GM10266 (cell line): ENCODE data around the gene NKX2-4.

ENCODE experiments used
- DNase-seq: peaks from one replicate; pipeline ENCODE4 v3.0.0; 2012; ENCODE audit errors: extremely low spot score
- TF ChIP-seq, protein P1 (sequence below): IDR thresholded peaks from 2 replicates; pipeline ENCODE4 v1.5.1; 2012; ENCODE audit warnings: mild to moderate bottlenecking, low read depth; ENCODE audit not compliant: control insufficient read depth, insufficient read depth; ENCODE audit errors: missing control alignments

NKX2-4 gene

DNA sequence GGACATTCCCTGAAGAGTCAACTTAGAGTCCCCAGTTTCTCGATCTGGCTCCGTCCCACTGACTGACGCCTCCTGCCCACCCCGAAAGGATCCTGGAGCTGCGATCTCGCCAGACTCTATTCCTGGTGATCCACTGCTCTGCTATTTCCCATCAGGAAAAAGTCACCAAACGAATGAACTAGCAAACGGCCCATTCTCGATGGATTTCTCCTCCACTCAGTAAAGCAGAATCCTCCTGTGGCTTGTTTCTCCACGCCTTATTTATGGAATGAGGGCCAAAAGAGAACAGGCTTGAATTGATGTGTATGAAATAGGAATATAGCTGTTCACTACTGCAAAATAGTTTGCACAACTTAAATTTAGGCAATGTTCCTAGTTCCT, 5.4 kb downstream of the NKX2-4 start:
- TF ChIP-seq, protein P1, sequence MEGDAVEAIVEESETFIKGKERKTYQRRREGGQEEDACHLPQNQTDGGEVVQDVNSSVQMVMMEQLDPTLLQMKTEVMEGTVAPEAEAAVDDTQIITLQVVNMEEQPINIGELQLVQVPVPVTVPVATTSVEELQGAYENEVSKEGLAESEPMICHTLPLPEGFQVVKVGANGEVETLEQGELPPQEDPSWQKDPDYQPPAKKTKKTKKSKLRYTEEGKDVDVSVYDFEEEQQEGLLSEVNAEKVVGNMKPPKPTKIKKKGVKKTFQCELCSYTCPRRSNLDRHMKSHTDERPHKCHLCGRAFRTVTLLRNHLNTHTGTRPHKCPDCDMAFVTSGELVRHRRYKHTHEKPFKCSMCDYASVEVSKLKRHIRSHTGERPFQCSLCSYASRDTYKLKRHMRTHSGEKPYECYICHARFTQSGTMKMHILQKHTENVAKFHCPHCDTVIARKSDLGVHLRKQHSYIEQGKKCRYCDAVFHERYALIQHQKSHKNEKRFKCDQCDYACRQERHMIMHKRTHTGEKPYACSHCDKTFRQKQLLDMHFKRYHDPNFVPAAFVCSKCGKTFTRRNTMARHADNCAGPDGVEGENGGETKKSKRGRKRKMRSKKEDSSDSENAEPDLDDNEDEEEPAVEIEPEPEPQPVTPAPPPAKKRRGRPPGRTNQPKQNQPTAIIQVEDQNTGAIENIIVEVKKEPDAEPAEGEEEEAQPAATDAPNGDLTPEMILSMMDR, result no peak
- DNase-seq, result no peak

DNA sequence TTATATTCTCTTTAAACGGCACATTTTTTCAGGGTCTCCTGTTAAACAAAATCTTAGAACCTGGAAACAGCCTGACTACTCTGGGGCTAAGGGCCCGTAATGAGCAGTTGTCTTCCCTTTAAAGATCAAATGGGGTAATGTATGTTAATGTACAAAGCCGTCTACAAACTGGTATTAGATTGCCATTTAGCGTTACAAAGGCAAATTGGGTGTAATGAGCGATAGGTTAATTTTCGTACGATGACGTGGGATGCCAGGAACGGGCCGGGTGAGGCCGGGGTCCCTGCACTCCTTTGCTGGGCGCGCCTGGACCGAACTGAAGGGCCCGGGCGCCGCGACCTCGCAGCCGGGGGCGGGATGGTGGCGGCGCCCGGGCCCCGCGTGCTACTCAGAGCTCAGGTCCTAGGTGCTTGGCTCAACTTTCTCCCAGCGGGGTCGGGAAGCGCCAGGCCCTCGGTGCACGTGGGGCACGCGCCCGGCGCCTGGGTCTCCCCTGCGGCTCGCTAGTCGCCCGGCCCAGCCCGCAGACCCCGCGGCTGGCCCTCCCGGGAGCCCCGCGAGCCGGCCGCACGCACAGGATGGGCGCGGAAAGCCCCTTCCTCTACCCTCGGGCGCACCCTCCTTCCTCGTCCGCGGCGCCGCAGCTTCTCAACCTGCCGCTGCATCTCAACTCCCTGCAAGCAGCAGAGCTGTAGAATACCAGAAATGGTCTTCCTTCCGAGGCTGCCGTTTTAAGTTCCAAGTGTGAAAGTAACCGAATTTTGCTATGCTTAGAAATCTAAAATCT, 5.9 kb downstream of the NKX2-4 start:
- DNase-seq, result no peak
- TF ChIP-seq, protein P1, result no peak

DNA sequence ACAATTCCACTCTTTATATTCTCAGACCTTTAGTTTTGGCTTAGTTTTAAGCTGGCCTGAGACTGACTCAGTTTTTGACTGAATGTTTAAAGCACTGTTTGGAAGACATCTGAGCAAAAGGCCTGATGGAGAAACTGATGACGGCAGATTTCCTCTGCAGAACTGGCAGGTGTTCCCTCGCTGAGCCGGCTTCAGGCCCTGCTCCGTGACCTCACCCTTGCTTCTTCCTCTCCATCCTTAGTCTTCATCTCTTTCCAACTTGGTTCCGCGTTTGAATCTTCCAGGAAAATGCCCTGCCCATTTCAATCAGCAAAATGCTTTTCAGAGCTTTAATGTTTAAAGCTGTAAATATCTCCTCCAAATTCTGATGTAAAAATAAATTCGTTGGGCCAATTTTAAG, 6.6 kb downstream of the NKX2-4 start:
- DNase-seq, result no peak
- TF ChIP-seq, protein P1, result no peak

DNA sequence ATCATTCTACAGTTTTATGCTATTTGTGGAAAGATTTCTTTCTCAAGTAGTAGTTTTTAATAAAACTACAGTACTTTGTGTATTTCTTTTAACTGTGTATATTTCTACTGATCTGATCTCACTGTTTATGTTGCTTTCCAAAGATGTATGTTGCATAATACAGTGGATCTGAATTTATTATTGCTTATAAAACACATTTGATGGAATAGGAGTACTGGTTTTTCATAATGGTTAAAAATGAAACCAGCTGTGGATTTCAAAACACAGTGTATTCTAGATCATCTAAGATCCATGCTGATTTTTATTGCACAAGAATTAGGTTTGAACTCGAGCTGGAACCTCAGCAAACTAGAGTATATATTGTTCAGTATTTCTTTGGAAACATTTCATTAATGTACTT, 8.0 kb downstream of the NKX2-4 start:
- TF ChIP-seq, protein P1, result no peak
- DNase-seq, result no peak

DNA sequence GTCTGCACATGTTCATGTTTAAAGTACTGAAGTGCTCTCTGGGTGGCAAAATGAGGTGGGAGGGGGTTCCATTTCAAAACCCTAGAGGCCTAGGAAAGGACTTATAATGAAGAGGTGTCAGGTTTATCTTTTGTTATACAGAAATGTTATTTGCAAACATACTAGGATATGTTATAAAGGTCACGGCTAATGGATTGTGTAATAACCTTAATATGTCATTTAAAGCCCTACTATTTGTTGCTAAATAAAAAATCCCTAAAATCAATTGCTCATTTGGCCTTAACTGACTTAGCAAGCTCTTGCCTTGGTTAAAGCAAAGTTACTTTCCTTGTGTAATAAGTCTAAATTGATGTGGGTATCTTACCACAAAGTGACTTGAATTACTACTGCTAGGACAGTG, 8.8 kb downstream of the NKX2-4 start:
- no peak for DNase-seq

DNA sequence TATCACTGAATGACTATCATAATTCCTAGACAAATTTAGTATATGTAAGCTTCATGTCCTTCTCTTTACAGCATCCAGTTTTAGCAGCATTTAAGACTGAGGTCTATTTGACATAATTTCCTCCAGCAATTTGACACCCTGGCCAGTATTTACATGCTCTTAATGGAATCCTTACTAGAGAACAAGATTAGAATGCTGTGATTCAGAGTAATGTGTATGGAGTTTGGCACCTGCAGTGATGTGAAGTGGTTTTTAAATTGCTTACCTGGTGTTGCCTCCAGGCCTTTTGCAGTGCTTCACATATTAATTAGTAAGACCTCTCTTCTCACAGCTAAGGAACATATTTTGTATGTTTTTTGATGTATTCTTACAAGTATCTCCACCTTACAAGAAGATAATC, 9.8 kb downstream of the NKX2-4 start:
- TF ChIP-seq, protein P1, result no peak
- no peak for DNase-seq

More for the DNA sequence above, 8.8 kb downstream of the NKX2-4 start:
- TF ChIP-seq, protein P1, result no peak

DNA sequence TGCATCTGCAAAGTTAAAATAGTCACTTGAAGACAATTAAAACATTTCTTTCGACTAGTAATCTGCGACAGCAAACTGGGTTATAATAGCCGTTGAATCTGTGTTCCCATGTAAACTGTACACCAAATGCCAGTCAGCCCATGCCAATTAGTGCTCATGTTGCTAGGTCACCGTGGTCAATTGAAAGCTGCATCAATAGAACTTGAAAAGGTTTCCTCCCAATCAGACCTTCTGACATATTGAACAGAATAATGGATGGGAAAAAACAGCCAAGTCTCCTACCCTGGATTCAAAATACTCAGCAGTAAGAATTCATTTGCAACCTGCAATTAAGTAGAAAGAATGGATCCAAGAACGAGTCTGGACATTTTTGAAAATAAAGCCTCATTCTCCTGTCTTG, 11.2 kb downstream of the NKX2-4 start:
- DNase-seq, result no peak
- TF ChIP-seq, protein P1, result no peak
